Mononuclear cell (primary cell): ENCODE results near the gene DSCAM. TPM values are rescaled to one million over a fixed set of nuclear protein-coding genes. Genes with fewer than 3 reads are reported as not detected.
"Not testable (repeated sequence)": the region's sequence is repeated elsewhere in the genome, so short reads cannot be mapped to it uniquely, and the experiment has no call there.

Source experiments
- H3K27me3 ChIP-seq: 2 replicates; pipeline ENCODE4 v1.6.0; 2011; ENCODE audit warnings: low read length, control low read depth; ENCODE audit not compliant: insufficient read depth
- H3K4me1 ChIP-seq: 2 replicates; pipeline ENCODE4 v1.5.1; 2011; ENCODE audit warnings: mild to moderate bottlenecking, low read length, control low read depth; ENCODE audit not compliant: insufficient read depth
- H3K4me3 ChIP-seq: 2 replicates; pipeline ENCODE4 v1.5.1; 2011; ENCODE audit warnings: mild to moderate bottlenecking, low read length, moderate library complexity
- H3K9me3 ChIP-seq: 2 replicates; pipeline ENCODE4 v1.5.1; 2011; ENCODE audit warnings: low read depth, mild to moderate bottlenecking, control low read depth, low read length
- total RNA-seq: library from RNA; depleted of rRNA; stranded (reverse); fragments of >200 nt; gene quantifications from one replicate; pipeline ENCODE4 v1.2.3, GENCODE V29; 2012

Gene DSCAM
- total RNA-seq = not detected

DNA sequence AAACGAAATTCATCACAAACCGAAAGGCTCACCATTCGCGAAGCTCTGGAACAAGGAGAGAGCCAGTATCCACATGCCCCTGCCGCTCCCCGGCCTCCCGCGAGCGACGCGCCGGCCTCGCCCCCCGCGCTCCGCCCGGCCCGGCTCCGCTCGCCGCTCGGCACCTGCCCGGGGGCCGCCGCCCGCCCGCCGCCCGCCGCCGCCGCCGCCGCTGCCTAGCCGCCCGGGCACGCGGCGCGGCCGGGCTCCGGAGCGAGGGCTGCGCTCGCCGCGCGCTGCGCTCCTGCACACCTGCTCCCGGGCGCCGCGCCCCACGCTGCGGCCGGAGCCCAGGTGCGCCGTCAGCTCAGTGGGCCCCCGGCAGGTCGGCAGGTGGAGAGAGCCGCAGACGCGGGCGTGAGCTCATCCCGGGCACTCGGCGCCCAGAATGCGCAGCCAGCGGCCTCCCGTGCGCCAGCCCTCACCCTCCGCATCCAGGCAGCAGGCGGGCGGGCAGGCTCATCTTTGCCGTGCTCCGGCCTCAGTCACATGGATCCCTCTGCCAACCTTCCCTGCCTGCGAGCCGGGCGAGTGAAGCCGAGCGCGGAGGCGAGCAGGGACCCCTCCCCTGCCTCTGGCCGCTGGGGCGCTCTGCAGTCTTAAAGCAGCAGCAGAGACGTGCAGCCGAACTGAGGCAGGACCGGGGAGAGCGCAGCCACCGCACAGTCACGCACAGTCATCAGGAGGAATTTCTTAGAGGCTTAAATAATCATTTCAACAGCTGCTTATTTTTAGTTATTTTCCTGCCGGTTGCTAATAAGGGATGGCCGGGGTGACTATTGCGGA is at the start of gene DSCAM:
DSCAM (minus strand) TSS at position 572 of the 825 bp plus-strand sequence; CDS start at position 75, 497 bp downstream.
- no peak within 1 kb of the TSS for H3K4me3 ChIP-seq
- no peaks in the 10 kb centered on the region for H3K9me3 ChIP-seq
- no peaks in the 10 kb centered on the region for H3K4me1 ChIP-seq
- H3K27me3 ChIP-seq = peaks cover 42% of the 10 kb centered on the region

- not testable (repeated sequence) for H3K4me3 ChIP-seq, H3K27me3 ChIP-seq, H3K4me1 ChIP-seq, H3K9me3 ChIP-seq
Observed at GRCh38 chr21:40895697-40896096, 48.7 kb upstream of the DSCAM start.

DNA sequence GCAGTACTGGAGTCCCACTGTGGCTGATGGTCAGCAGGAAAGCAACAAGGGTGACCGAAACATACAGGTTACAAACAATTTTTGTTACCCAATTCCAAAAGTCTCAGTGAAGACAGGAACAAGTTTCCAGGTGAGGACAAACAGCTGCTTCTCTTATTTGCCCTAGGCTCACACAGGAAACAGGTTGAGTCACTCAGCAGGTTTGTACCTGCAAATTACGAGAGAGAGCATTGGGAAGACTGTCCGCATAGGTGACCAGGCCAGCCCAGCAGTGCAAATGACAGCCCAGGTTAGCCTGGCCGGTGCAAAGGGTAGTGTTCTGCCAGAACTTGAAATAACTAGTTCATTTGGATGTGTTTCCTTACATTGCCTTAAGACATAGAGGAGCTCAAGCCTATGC is 40.0 kb upstream of the DSCAM start:
- Histone ChIP-seq H3K9me3 (no peaks in the 10 kb centered on the region), H3K4me3 (no peak overlapping the region), H3K27me3 (no peaks in the 10 kb centered on the region)

GRCh38 chr21:40886006-40886405 is 39.0 kb upstream of the DSCAM start:
- Histone ChIP-seq H3K4me1 (no peaks in the 10 kb centered on the region), H3K4me3 (no peak overlapping the region), H3K27me3 (no peaks in the 10 kb centered on the region), H3K9me3 (no peaks in the 10 kb centered on the region)

More for the DNA sequence above, 40.0 kb upstream of the DSCAM start:
- H3K4me1 ChIP-seq = no peaks in the 10 kb centered on the region

GRCh38 chr21:40882192-40882915 is 35.4 kb upstream of the DSCAM start:
- H3K9me3 ChIP-seq = no peaks in the 10 kb centered on the region
- H3K27me3 ChIP-seq = no peaks in the 10 kb centered on the region
- no peak overlapping the region for H3K4me3 ChIP-seq
- H3K4me1 ChIP-seq = no peaks in the 10 kb centered on the region

DNA sequence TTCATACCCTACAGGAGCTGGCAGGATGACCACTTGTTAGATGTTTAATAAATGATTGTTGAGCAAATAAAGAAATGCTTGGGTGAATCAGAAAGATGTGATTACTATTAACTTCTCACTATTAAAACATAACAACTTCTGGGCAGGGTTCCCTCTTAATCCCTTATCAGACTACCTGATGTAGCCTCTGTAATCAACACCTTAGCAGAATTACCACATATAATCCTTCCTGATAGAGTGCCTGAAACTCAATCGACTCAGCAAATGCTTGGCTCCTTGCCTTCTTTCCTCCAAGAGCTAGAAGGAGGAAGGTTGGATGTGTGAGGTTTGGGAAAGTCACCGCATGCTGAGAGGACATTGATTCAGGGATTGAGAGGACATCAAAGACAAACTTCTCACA is 34.8 kb upstream of the DSCAM start:
- H3K9me3 ChIP-seq = no peaks in the 10 kb centered on the region
- no peaks in the 10 kb centered on the region for H3K27me3 ChIP-seq
- H3K4me3 ChIP-seq = no peak overlapping the region
- no peaks in the 10 kb centered on the region for H3K4me1 ChIP-seq

DNA sequence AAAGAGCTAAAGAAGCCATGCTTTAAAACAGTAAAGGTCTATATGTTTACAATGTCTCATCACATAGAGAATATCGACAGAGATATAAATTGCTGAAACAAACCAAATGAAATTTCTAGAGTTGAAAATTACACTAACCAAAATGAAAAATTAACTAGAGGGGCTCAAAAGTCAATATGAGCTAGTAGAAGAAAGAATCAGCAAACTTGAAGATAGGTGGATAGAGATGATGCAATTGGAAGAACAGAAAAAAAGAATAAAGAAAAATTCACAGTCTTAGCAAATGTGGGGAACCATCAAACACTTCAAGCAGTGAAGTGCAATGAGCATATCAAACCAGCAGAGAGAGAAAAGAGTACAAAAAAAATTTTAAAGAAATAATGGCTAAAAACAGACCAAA is 24.1 kb upstream of the DSCAM start:
- H3K4me1 ChIP-seq = no peaks in the 10 kb centered on the region
- no peak overlapping the region for H3K4me3 ChIP-seq
- H3K27me3 ChIP-seq = no peaks in the 10 kb centered on the region
- H3K9me3 ChIP-seq = peaks cover 4% of the 10 kb centered on the region

DNA sequence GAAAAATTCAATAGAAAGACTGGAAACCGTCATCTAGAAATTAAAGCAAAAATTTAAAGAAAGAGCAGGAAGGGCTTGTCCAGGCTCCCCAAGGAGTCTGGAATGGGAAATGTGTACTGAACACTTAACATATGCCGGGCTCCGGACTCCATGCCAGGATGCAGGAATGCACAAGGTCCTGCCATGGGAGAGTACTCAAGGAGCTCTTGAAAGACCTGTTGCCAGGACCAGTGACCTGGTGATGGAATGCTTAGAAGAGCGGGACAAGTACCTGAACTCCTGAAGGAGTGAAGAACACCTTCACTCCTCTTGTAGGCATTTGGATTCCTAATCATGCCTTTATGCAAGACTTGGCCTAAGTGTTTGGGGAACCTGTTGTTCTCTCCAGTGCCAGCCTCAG is 16.9 kb upstream of the DSCAM start:
- H3K4me1 ChIP-seq = no peaks in the 10 kb centered on the region
- H3K4me3 ChIP-seq = no peak overlapping the region
- no peaks in the 10 kb centered on the region for H3K27me3 ChIP-seq
- no peaks in the 10 kb centered on the region for H3K9me3 ChIP-seq

DNA sequence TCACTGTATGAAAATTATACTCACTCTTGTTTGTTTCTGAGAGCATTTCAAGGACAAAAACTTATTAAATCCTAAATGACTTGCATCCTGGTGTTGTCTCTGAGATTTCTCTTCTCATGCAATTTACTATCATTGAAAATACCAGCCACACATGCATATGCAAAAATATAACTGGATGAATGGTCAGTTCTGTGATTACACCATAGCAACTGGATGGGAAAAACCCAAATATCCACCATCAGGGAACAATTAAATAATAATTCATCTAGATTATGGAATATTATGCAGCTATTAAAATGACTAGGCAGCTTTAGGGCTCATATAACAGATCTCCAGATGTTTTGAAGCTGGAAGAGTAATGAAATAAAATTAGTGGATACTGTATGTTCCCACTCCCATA is 11.6 kb upstream of the DSCAM start:
- Histone ChIP-seq H3K9me3 (no peaks in the 10 kb centered on the region), H3K4me3 (no peak overlapping the region), H3K27me3 (no peaks in the 10 kb centered on the region), H3K4me1 (no peaks in the 10 kb centered on the region)

DNA sequence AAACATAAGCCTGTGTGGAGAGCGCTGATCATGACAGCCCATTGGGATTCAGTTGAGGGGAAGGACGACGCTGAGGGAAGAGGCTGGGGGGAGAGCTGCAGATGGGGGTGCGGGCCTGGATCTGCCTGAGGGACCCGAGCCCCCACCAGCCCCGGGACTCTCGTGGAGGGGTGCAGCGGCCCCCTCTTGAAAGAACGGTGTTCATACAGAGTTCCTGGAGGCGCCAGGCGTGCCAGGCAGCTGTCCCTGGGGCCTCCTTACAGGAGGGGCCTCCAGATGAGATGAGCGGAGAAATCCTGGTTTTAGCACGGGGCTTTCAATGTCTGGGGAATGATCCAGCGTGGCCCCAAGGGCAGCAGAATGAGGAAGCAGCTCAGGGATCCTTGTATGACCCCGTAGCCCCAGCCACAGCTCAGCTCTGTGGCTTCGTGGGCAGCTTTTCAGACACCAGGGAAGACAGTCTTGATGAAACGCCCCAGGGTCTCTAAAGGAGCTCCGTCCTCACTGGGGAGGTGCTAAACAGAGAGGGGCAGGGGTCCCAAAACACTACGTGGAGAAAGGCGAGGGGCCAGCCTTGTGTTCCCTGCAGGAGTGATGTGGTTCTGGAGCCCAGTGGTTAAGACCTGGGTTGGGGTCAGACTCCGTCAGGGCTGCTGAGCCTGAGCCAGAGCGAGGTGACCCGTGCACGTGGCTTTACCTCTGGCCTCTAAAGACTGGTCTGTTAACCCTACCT is 7.2 kb upstream of the DSCAM start:
- no peaks in the 10 kb centered on the region for H3K4me1 ChIP-seq
- no peaks in the 10 kb centered on the region for H3K9me3 ChIP-seq
- no peak overlapping the region for H3K4me3 ChIP-seq
- H3K27me3 ChIP-seq = no peaks in the 10 kb centered on the region

GRCh38 chr21:40852563-40852962 is 5.6 kb upstream of the DSCAM start:
- H3K4me3 ChIP-seq = no peak overlapping the region
- H3K27me3 ChIP-seq = peaks cover 6% of the 10 kb centered on the region
- no peaks in the 10 kb centered on the region for H3K9me3 ChIP-seq
- no peaks in the 10 kb centered on the region for H3K4me1 ChIP-seq

GRCh38 chr21:40851749-40852148 is 4.8 kb upstream of the DSCAM start:
- no peak overlapping the region for H3K4me3 ChIP-seq
- no peaks in the 10 kb centered on the region for H3K9me3 ChIP-seq
- H3K4me1 ChIP-seq = no peaks in the 10 kb centered on the region
- H3K27me3 ChIP-seq = peaks cover 13% of the 10 kb centered on the region

DNA sequence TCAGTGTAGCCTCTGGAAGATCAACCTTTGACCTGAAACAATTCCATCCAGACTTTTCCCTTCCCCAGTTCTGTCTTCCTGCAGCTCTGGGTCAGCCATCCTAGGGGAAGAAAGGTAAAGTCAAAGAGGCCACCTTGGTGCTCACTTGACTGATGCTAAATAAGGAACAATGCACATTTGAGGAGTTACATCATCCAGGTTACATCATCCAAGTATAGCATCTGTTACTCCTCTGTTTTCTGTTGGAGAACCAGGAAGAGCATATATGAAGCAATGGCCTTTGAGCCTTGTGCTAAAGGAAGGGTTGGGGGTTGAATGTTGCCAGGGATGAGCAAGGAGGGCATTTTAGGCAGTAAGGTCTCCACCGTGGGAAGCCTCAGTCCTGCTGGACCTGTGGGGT is 3.1 kb upstream of the DSCAM start:
- H3K4me3 ChIP-seq = no peak overlapping the region
- no peaks in the 10 kb centered on the region for H3K9me3 ChIP-seq
- no peaks in the 10 kb centered on the region for H3K4me1 ChIP-seq
- H3K27me3 ChIP-seq = peaks cover 24% of the 10 kb centered on the region

- Histone ChIP-seq H3K9me3 (no peaks in the 10 kb centered on the region), H3K27me3 (peaks cover 36% of the 10 kb centered on the region), H3K4me1 (no peaks in the 10 kb centered on the region), H3K4me3 (no peak overlapping the region)
Observed at GRCh38 chr21:40847951-40848350, 993 bp upstream of the DSCAM start.

DNA sequence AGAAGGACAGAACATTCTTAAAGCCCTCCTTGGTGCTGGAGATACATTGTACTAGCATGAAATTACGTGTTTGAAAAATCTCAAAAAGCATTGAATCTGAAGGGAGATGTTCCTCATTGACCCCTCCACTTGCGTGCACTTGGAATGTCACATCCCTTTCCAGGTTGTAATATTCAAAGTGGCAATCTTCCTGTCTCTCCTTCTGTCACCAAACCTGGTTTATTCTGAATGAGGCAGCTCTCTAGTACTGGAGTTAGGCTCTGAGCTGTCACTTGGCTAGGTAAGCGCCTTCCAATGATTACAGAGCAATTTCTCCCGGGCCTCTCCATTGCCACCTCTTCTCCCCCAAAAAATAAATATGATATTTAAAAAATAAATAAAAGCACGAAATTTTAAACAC is 855 bp downstream of the DSCAM start:
- no peak overlapping the region for H3K4me3 ChIP-seq
- no peaks in the 10 kb centered on the region for H3K9me3 ChIP-seq
- peaks cover 42% of the 10 kb centered on the region for H3K27me3 ChIP-seq
- no peaks in the 10 kb centered on the region for H3K4me1 ChIP-seq
